IMR-90 (cell line): ENCODE measurements around the gene AARS1. TPM values are rescaled to one million over a fixed set of nuclear protein-coding genes. Genes with fewer than 3 reads are reported as not detected.
"Not testable (repeated sequence)": the region's sequence is repeated elsewhere in the genome, so short reads cannot be mapped to it uniquely, and the experiment has no call there.

Source experiments
- ATAC-seq: fragments of 200-7000 bp; cut with Tn5 transposase; 2 replicates; pipeline ENCODE4 v1.9.1; 2020; ENCODE audit warnings: low read depth, mild to moderate bottlenecking, moderate library complexity
- BruUV-seq: library from RNA; stranded (reverse); fragments of 400-500 nt; replicated peaks from 2 replicates; lab custom pipeline; 2021; lab: Mats Ljungman, UMichigan
- CTCF ChIA-PET: fragments of 300-600 bp; formaldehyde crosslinking; extraction: SDS; loops from one replicate; lab custom pipeline; 2021; ENCODE audit warnings: antibody characterized with exemption; lab: Yijun Ruan, JAX
- POLR2A ChIA-PET: fragments of 300-600 bp; sonication (Branson Sonifier 250); formaldehyde crosslinking; loops from one replicate; lab custom pipeline; 2022; ENCODE audit warnings: antibody characterized with exemption; ENCODE audit not compliant: unreplicated experiment; lab: Charles Lee
- DNase-seq: peaks from one replicate; pipeline ENCODE4 v3.0.0; 2013
- H2AFZ ChIP-seq: replicated peaks from 2 replicates; pipeline ENCODE3; 2013; ENCODE audit warnings: low read length, mild to moderate bottlenecking; ENCODE audit not compliant: poor library complexity
- H2AK5ac ChIP-seq: 2 replicates; pipeline ENCODE4 v1.6.1; 2013; ENCODE audit warnings: low read depth, low read length, inconsistent platforms
- H2AK9ac ChIP-seq: replicated peaks from 2 replicates; pipeline ENCODE3; 2013; ENCODE audit warnings: mild to moderate bottlenecking, low read depth, low read length, moderate library complexity; ENCODE audit not compliant: poor library complexity
- H2BK120ac ChIP-seq: 2 replicates; pipeline ENCODE4 v1.6.1; 2013; ENCODE audit warnings: low read depth, low read length, inconsistent platforms
- H2BK15ac ChIP-seq: 3 replicates; pipeline ENCODE4 v1.6.1; 2013; ENCODE audit warnings: low read depth, low read length, inconsistent platforms
- H2BK20ac ChIP-seq: 2 replicates; pipeline ENCODE4 v1.6.1; 2013; ENCODE audit warnings: low read depth, mild to moderate bottlenecking, inconsistent platforms, low read length, moderate library complexity
- H2BK5ac ChIP-seq: 2 replicates; pipeline ENCODE4 v1.6.1; 2013; ENCODE audit warnings: mild to moderate bottlenecking, low read depth, low read length, inconsistent platforms; ENCODE audit not compliant: poor library complexity, severe bottlenecking
- H3K14ac ChIP-seq: replicated peaks from 2 replicates; pipeline ENCODE4 v1.6.1; 2013; ENCODE audit warnings: low read depth, low read length, inconsistent platforms
- H3K18ac ChIP-seq: 2 replicates; pipeline ENCODE4 v1.6.1; 2013; ENCODE audit warnings: low read depth, low read length, control low read depth
- H3K23ac ChIP-seq: 2 replicates; pipeline ENCODE4 v1.6.1; 2013; ENCODE audit warnings: low read depth, low read length, inconsistent platforms
- H3K27ac ChIP-seq: 2 replicates; pipeline ENCODE4 v1.5.1; 2013; ENCODE audit warnings: mild to moderate bottlenecking, control low read depth, low read length; ENCODE audit not compliant: insufficient read depth
- H3K27me3 ChIP-seq: 2 replicates; pipeline ENCODE4 v1.6.1; 2013; ENCODE audit warnings: low read length; ENCODE audit not compliant: control insufficient read depth, insufficient read depth
- H3K36me3 ChIP-seq: 2 replicates; pipeline ENCODE4 v1.6.1; 2013; ENCODE audit warnings: low read length, mixed read lengths; ENCODE audit not compliant: control insufficient read depth, insufficient read depth
- H3K4ac ChIP-seq: 2 replicates; pipeline ENCODE4 v1.6.1; 2013; ENCODE audit warnings: low read depth, low read length, inconsistent platforms
- H3K4me1 ChIP-seq: 2 replicates; pipeline ENCODE4 v1.6.1; 2013; ENCODE audit warnings: low read length, mixed read lengths; ENCODE audit not compliant: control insufficient read depth, insufficient read depth
- H3K4me2 ChIP-seq: 2 replicates; pipeline ENCODE4 v1.6.1; 2013; ENCODE audit warnings: low read depth, mild to moderate bottlenecking, control low read depth, low read length, moderate library complexity
- H3K4me3 ChIP-seq: 2 replicates; pipeline ENCODE4 v1.5.1; 2013; ENCODE audit warnings: low read depth, mild to moderate bottlenecking, control low read depth, low read length, moderate library complexity; ENCODE audit not compliant: insufficient read depth
- H3K56ac ChIP-seq: 2 replicates; pipeline ENCODE4 v1.6.1; 2013; ENCODE audit warnings: low read length, inconsistent platforms; ENCODE audit not compliant: insufficient read depth; ENCODE audit errors: extremely low read depth
- H3K79me1 ChIP-seq, 2 experiments: 2 replicates each; pipeline ENCODE4 v1.6.1; 2013; ENCODE audit warnings: low read length in 2 of 2, inconsistent platforms in 1 of 2, low read depth in 1 of 2
- H3K9ac ChIP-seq: 2 replicates; pipeline ENCODE4 v1.6.1; 2013; ENCODE audit warnings: low read depth, low read length, control low read depth
- H3K9me1 ChIP-seq: 2 replicates; pipeline ENCODE4 v1.6.1; 2013; ENCODE audit warnings: low read length, inconsistent platforms; ENCODE audit not compliant: insufficient read depth
- H3K9me3 ChIP-seq: 2 replicates; pipeline ENCODE4 v1.6.1; 2013; ENCODE audit warnings: low read length; ENCODE audit not compliant: control insufficient read depth, insufficient read depth
- H4K20me1 ChIP-seq: 2 replicates; pipeline ENCODE4 v1.6.1; 2013; ENCODE audit warnings: low read length, inconsistent platforms; ENCODE audit not compliant: insufficient read depth
- H4K5ac ChIP-seq: 2 replicates; pipeline ENCODE4 v1.6.1; 2013; ENCODE audit warnings: mild to moderate bottlenecking, low read depth, low read length, control low read depth
- H4K8ac ChIP-seq, 2 experiments: 2 replicates each; pipeline ENCODE4 v1.6.1; 2013; ENCODE audit warnings: low read depth in 2 of 2, low read length in 2 of 2, control low read depth in 1 of 2, inconsistent platforms in 1 of 2
- H4K91ac ChIP-seq: 2 replicates; pipeline ENCODE4 v1.6.1; 2013; ENCODE audit warnings: low read depth, low read length, inconsistent platforms; ENCODE audit not compliant: insufficient read depth
- WGBS, 2 experiments: methylation state at CpG; one replicate each; pipeline versions ENCODE4 v1.1.5 to v1.1.7; 2013; ENCODE audit warnings: missing lambda C conversion rate in 2 of 2; ENCODE audit not compliant: insufficient read length in 1 of 2; ENCODE audit errors: extremely low coverage in 2 of 2; 5-methylcytosine and 5-hydroxymethylcytosine counted together
- dilution Hi-C: fragments of 300-500 bp; cut with HindIII; formaldehyde crosslinking; loops from one replicate; pipeline ENCODE4 v1.14.3; 2018; ENCODE audit warnings: low sequenced_read_pairs; ENCODE audit not compliant: unreplicated experiment
- in situ Hi-C: fragments of 300-500 bp; cut with MboI; formaldehyde crosslinking; loops from 3 replicates; pipeline ENCODE4 v1.14.3; 2019; ENCODE audit warnings: low sequenced_read_pairs, inconsistent platforms, mixed read lengths
- intact Hi-C: fragments of 100-400 bp; cut with micrococcal nuclease; formaldehyde crosslinking; loops from 2 replicates; pipeline ENCODE4 v1.10.0; 2022
- polyA plus RNA-seq, 3 experiments: library from polyadenylated mRNA; depleted of rRNA; stranded (reverse); fragments of >200 nt; gene quantifications; 2 replicates each; pipeline ENCODE4 v1.2.3, GENCODE V29; 2012; ENCODE audit warnings: low replicate concordance in 1 of 3
- total RNA-seq: library from RNA; depleted of rRNA; stranded (reverse); fragments of >200 nt; gene quantifications from 2 replicates; pipeline ENCODE4 v1.2.3, GENCODE V29; 2012

The AARS1 gene
- total and polyA plus RNA-seq, 2 of the 4 experiments (the other 2 are of a cell fraction) = 104 to 139 TPM

DNA sequence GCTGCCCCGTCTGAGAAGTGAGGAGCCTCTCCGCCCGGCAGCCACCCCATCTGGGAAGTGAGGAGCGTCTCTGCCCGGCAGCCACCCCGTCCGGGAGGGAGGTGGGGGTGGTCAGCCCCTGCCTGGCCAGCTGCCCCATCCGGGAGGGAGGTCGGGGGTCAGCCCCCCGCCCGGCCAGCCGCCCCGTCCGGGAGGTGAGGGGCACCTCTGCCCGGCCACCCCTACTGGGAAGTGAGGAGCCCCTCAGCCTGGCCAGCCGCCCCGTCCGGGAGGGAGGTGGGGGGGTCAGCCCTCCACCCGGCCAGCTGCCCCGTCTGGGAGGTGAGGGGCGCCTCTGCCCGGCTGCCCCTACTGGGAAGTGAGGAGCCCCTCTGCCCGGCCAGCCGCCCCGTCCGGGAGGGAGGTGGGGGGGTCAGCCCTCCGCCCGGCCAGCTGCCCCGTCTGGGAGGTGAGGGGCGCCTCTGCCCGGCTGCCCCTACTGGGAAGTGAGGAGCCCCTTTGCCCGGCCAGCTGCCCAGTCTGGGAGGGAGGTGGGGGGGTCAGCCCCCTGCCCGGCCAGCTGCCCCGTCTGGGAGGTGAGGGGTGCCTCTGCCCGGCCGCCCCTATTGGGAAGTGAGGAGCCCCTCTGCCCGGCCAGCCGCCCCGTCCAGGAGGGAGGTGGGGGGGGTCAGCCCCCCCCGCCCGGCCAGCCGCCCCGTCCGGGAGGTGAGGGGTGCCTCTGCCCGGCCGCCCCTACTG, 84.5 kb downstream of the AARS1 start:
- H3K9me1 ChIP-seq, ATAC-seq, H2AK9ac ChIP-seq, BruUV-seq, H2BK15ac ChIP-seq, H4K8ac ChIP-seq, H3K56ac ChIP-seq, H3K9ac ChIP-seq, H2BK20ac ChIP-seq, H3K27me3 ChIP-seq, H4K5ac ChIP-seq, H2BK120ac ChIP-seq, intact Hi-C loops, H3K9me3 ChIP-seq, POLR2A ChIA-PET, H2BK5ac ChIP-seq, H2AFZ ChIP-seq, CTCF ChIA-PET, H3K36me3 ChIP-seq, H3K4me2 ChIP-seq, H3K4me3 ChIP-seq, H4K91ac ChIP-seq, H3K14ac ChIP-seq, H3K23ac ChIP-seq, H3K4me1 ChIP-seq, H2AK5ac ChIP-seq, H3K4ac ChIP-seq, H4K20me1 ChIP-seq, H3K18ac ChIP-seq, H3K79me1 ChIP-seq, H3K27ac ChIP-seq, in situ Hi-C loops, DNase-seq, dilution Hi-C loops: not testable (repeated sequence)
- whole genome bisulfite sequencing, 2 experiments = no CpG with 5 or more reads among the region's 46 CpGs

DNA sequence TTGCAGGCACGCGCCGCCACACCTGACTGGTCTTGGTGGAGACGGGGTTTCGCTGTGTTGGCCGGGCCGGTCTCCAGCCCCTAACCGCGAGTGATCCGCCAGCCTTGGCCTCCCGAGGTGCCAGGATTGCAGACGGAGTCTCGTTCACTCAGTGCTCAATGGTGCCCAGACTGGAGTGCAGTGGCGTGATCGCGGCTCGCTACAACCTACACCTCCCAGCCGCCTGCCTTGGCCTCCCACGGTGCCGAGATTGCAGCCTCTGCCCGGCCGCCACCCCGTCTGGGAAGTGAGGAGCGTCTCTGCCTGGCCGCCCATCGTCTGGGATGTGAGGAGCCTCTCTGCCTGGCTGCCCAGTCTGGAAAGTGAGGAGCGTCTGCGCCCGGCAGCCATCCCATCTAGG, 85.3 kb downstream of the AARS1 start:
- WGBS, 2 experiments = no CpG with 5 or more reads among the region's 29 CpGs
- H3K36me3 ChIP-seq, POLR2A ChIA-PET, H2BK15ac ChIP-seq, H2AK9ac ChIP-seq, BruUV-seq, H3K4me1 ChIP-seq, H3K18ac ChIP-seq, in situ Hi-C loops, H4K91ac ChIP-seq, H4K20me1 ChIP-seq, H2BK5ac ChIP-seq, CTCF ChIA-PET, H3K14ac ChIP-seq, ATAC-seq, H3K56ac ChIP-seq, dilution Hi-C loops, H2AFZ ChIP-seq, H3K27ac ChIP-seq, H3K9me1 ChIP-seq, H2AK5ac ChIP-seq, H3K4me3 ChIP-seq, H3K27me3 ChIP-seq, H2BK20ac ChIP-seq, H3K4me2 ChIP-seq, H2BK120ac ChIP-seq, H4K8ac ChIP-seq, DNase-seq, H3K79me1 ChIP-seq, H3K4ac ChIP-seq, H3K9ac ChIP-seq, H3K9me3 ChIP-seq, H4K5ac ChIP-seq, intact Hi-C loops, H3K23ac ChIP-seq: not testable (repeated sequence)
